ENCODE data around the gene GBA2.
A peak's percentile ranks its signal among the peaks of the same experiment; 100 is the strongest.

The GBA2 gene

GRCh38 chr9:35695943-35696401, 53.1 kb downstream of the GBA2 start:
- H3K4me3 ChIP-seq (ENCODE audit: low read depth, low read length), result no peak overlapping the region
- TF ChIP-seq CTCF (IDR thresholded peaks at IDR 0.05; ENCODE audit: low read depth, low read length), result no peak

GRCh38 chr9:35691757-35692301, 57.2 kb downstream of the GBA2 start:
- no peak overlapping the region for H3K4me3 ChIP-seq (ENCODE audit: low read depth, low read length)
- no peak for TF ChIP-seq CTCF (IDR thresholded peaks at IDR 0.05; ENCODE audit: low read depth, low read length)

- no peak for TF ChIP-seq CTCF (IDR thresholded peaks at IDR 0.05; ENCODE audit: low read depth, low read length)
- peak overlapping the region; percentile 100 for H3K4me3 ChIP-seq (ENCODE audit: low read depth, low read length)
Measured at GRCh38 chr9:35691334-35691650, 57.7 kb downstream of the GBA2 start.

- TF ChIP-seq CTCF (IDR thresholded peaks at IDR 0.05; ENCODE audit: low read depth, low read length), result no peak
- peak overlapping the region; percentile 100 for H3K4me3 ChIP-seq (ENCODE audit: low read depth, low read length)
Measured at GRCh38 chr9:35690614-35691333, 58.3 kb downstream of the GBA2 start.

- peak overlapping the region; percentile 100 for H3K4me3 ChIP-seq (ENCODE audit: low read depth, low read length)
- TF ChIP-seq CTCF (IDR thresholded peaks at IDR 0.05; ENCODE audit: low read depth, low read length), result no peak
Measured at GRCh38 chr9:35690294-35690613, 58.8 kb downstream of the GBA2 start.

- TF ChIP-seq CTCF (IDR thresholded peaks at IDR 0.05; ENCODE audit: low read depth, low read length), result no peak
- peak within 1 kb of the TSS; percentile 100 for H3K4me3 ChIP-seq (ENCODE audit: low read depth, low read length)
Measured at GRCh38 chr9:35689542-35690293, 59.3 kb downstream of the GBA2 start, which contains the start of gene TPM2. TPM2 (minus strand) TSS chr9:35689925; CDS start chr9:35689817, 108 bp downstream.
